ENCODE measurements around the gene GPR55. TPM values are rescaled to one million over a fixed set of nuclear protein-coding genes. Genes with fewer than 3 reads are reported as not detected.
A peak's percentile ranks its signal among the peaks of the same experiment; 100 is the strongest.

Gene GPR55
- total and polyA plus RNA-seq, 2 of the 8 experiments (the other 6 are each of a cell fraction or from before 2014, with no cell fraction given): not detected

GRCh38 chr2:230870544-230871360, 54.3 kb downstream of the GPR55 start:
- Histone ChIP-seq H3K4me3 (ENCODE audit: extremely low read depth in 1 of 4, insufficient read depth in 2 of 4, low read depth in 3 of 4, low read length in 4 of 4) (no peak overlapping the region), H3K79me2 (ENCODE audit: control insufficient read depth in 1 of 2, insufficient read depth in 2 of 2, low read length in 2 of 2) (peaks cover 16 to 88% of the 10 kb centered on the region in 2 experiments), H2BK20ac (ENCODE audit: low read length) (peak overlapping the region; percentile 40; the same call in 1 of the 2 replicates), H3K23ac (ENCODE audit: insufficient read length) (no peak overlapping the region), H4K91ac (replicated peaks; ENCODE audit: insufficient read length, low read length) (peak overlapping the region; percentile 83), H3K27ac (ENCODE audit: low read depth, low read length) (peak overlapping the region; percentile 35), H4K20me1 (replicated peaks in 1 of 2; ENCODE audit: control insufficient read depth in 1 of 2, insufficient read depth in 2 of 2, low read length in 2 of 2) (peaks cover 2 to 27% of the 10 kb centered on the region in 2 experiments), H4K8ac (ENCODE audit: extremely low read depth, insufficient read depth, low read length) (peak overlapping the region; percentile 75), H3K4me2 (ENCODE audit: insufficient read depth in 1 of 2, low read depth in 2 of 2, low read length in 2 of 2) (peak overlapping the region; percentile 29 to 94; a peak in 3 of 4 replicates), H3K36me3 (ENCODE audit: control insufficient read depth in 2 of 4, insufficient read depth in 4 of 4, low read length in 3 of 4) (peaks cover 7 to 28% (median 13%) of the 10 kb centered on the region in 4 experiments; a peak in 7 of 8 replicates), H3K79me1 (ENCODE audit: low read depth, low read length) (peaks cover 40% of the 10 kb centered on the region), H2AFZ (ENCODE audit: low read length) (no peak overlapping the region), H2BK120ac (replicated peaks; ENCODE audit: low read depth, low read length) (no peak overlapping the region), H3K56ac (replicated peaks; ENCODE audit: insufficient read length, low read depth, low read length) (no peak overlapping the region), H3K23me2 (ENCODE audit: low read depth, low read length) (peaks cover 13% of the 10 kb centered on the region), H2AK5ac (ENCODE audit: low read depth, low read length) (peak overlapping the region; percentile 86; the same call in 1 of the 2 replicates), H3K4ac (replicated peaks; ENCODE audit: insufficient read length, low read depth, low read length) (peak overlapping the region; percentile 29), H3K4me1 (replicated peaks in 1 of 4; ENCODE audit: control insufficient read depth in 3 of 4, insufficient read depth in 4 of 4, low read length in 3 of 4) (peaks cover 17 to 56% (median 49%) of the 10 kb centered on the region in 4 experiments), H2BK5ac (ENCODE audit: low read depth, low read length) (peak overlapping the region; percentile 100), H3K18ac (ENCODE audit: extremely low read depth, low read length) (peak overlapping the region; percentile 71), H4K5ac (ENCODE audit: insufficient read length, low read depth, low read length) (peak overlapping the region; percentile 73), H3K9ac (replicated peaks in 1 of 4; ENCODE audit: extremely low read depth in 1 of 4, low read depth in 3 of 4, low read length in 3 of 4) (peak overlapping the region in 1 of 4 experiments; percentile 16; a peak in 2 of 7 replicates), H2BK15ac (ENCODE audit: low read length) (no peak overlapping the region), H3K14ac (ENCODE audit: insufficient read length) (no peak overlapping the region), H3K9me3 (ENCODE audit: insufficient read depth in 2 of 2, low read depth in 1 of 2, low read length in 1 of 2) (no peaks in the 10 kb centered on the region), H3K27me3 (replicated peaks in 1 of 4; ENCODE audit: control insufficient read depth in 3 of 4, extremely low read depth in 1 of 4, insufficient read depth in 3 of 4, low read length in 3 of 4) (no peaks in the 10 kb centered on the region), H2BK12ac (ENCODE audit: low read depth, low read length) (peak overlapping the region; percentile 84; the same call in 1 of the 2 replicates)
- ChIA-PET CTCF (ENCODE audit: partially characterized antibody) (interaction anchor here (0.8 to 10.1 kb wide), 12 partner anchors 8 to 133 kb away, joined by 3 to 86 read pairs (median 4); no protein-coding TSS in a partner anchor), POLR2A (ENCODE audit: partially characterized antibody) (interaction anchor here (1.1 to 6.6 kb wide), 10 partner anchors 7 to 35 kb away, joined by 3 to 50 read pairs (median 11); no protein-coding TSS in a partner anchor)
- WGBS, 2 experiments (ENCODE audit: extremely low coverage in 1 of 2, insufficient coverage in 1 of 2, insufficient read length in 1 of 2, insufficient replicate concordance in 2 of 2, low coverage in 1 of 2, low lambda C conversion rate in 2 of 2, missing lambda C conversion rate in 1 of 2): 73% methylated on average over 16 of the region's 18 CpGs; no CpG with 5 or more reads in 1 of the 2 experiments
- peak in 1 of 2 experiments; percentile 46 for DNase-seq (ENCODE audit: low read depth in 1 of 2, low spot score in 2 of 2)
- no peak for FAIRE-seq
- TF ChIP-seq TCF12 (IDR thresholded peaks at IDR 0.05; ENCODE audit: low read depth, low read length) (no peak), MAFK (IDR thresholded peaks at IDR 0.05; ENCODE audit: low read depth, low read length) (no peak), TBP (IDR thresholded peaks at IDR 0.05; ENCODE audit: low read depth, low read length) (no peak), SUZ12 (IDR thresholded peaks at IDR 0.05; ENCODE audit: low read length) (no peak), JUN (IDR thresholded peaks at IDR 0.05; ENCODE audit: low read depth, low read length) (no peak), SIX5 (IDR thresholded peaks at IDR 0.05; ENCODE audit: low read depth, low read length) (no peak), SP1 (IDR thresholded peaks at IDR 0.05; ENCODE audit: low read depth, low read length) (no peak), JUND (IDR thresholded peaks at IDR 0.05; ENCODE audit: low read length) (no peak), RAD21 (IDR thresholded peaks at IDR 0.05 in 1 of 2, conservative IDR thresholded peaks at IDR 0.05 in 1 of 2; ENCODE audit: low read depth in 2 of 2, low read length in 2 of 2) (no peak), KDM5A (IDR thresholded peaks at IDR 0.05; ENCODE audit: low read length) (no peak), FOSL1 (IDR thresholded peaks at IDR 0.05; ENCODE audit: insufficient read depth, low read depth, low read length) (no peak), SIRT6 (IDR thresholded peaks at IDR 0.05; ENCODE audit: low read length) (no peak)

Data from H1 (cell line).